Retinal pigment epithelial cell (primary cell): Measurements from ENCODE around the gene CCDC127.

Experiments used
- DNase-seq: peaks from one replicate; pipeline ENCODE4 v3.0.0-alpha.2; 2010; ENCODE audit warnings: low read depth
- H3K4me3 ChIP-seq: 2 replicates; pipeline ENCODE4 v1.5.1; 2011; ENCODE audit warnings: mild to moderate bottlenecking, low read length, control low read depth, moderate library complexity
- TF ChIP-seq, protein P1 (sequence below): conservative IDR thresholded peaks from 2 replicates; pipeline ENCODE4 v1.5.1; 2011; ENCODE audit warnings: low read depth, low read length, control low read depth, inconsistent platforms

Gene CCDC127

DNA sequence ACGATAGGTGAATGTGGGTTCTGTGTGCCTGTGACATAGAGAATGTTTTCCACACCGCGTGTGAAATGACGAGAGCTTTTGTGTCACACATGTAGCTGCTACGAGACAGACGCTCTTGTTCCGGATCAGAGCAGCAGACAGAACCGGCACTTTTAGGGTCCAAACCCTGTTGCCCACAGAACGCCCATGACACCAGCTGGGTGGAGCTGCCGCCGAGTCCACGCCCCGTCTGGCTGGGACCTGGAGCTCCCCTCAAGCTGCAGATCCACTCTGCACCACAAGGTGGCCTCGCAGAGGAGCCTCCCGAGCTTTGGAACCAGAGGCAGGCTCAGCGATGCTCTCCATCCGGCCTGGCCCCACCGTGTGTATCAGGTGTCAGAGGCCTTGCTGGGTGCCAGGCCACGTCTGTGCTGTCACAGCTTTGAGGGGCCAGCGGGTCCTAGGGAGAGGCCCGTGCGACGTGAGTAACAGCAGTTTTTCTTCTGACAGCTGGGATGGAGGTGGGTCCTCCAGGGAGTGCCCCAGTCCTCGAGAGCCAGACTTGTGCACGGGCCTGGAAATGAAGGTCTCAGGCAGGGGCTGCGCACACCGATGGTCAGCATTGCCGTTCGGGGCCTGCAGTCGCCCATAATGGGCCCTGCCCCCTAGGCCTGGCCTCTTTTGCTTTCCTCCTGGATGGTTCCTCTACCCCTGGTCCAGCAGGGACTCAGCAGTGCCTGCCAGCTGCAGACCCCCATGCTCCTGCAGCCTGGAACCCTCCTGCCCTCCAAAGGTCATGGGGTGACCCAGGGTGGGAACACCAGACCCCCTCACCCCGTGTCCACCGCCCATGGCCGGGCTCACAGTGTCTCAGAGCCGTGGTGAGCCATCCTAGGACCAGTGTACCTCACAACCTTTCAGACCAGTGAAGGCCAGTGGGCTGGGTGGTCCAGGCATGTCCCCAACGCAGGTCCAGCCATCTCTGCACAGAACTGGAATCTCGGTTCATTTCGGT is 29.2 kb downstream of the CCDC127 start:
- peak; percentile 32 for DNase-seq
- TF ChIP-seq, protein P1, sequence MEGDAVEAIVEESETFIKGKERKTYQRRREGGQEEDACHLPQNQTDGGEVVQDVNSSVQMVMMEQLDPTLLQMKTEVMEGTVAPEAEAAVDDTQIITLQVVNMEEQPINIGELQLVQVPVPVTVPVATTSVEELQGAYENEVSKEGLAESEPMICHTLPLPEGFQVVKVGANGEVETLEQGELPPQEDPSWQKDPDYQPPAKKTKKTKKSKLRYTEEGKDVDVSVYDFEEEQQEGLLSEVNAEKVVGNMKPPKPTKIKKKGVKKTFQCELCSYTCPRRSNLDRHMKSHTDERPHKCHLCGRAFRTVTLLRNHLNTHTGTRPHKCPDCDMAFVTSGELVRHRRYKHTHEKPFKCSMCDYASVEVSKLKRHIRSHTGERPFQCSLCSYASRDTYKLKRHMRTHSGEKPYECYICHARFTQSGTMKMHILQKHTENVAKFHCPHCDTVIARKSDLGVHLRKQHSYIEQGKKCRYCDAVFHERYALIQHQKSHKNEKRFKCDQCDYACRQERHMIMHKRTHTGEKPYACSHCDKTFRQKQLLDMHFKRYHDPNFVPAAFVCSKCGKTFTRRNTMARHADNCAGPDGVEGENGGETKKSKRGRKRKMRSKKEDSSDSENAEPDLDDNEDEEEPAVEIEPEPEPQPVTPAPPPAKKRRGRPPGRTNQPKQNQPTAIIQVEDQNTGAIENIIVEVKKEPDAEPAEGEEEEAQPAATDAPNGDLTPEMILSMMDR, result peak; percentile 90
- H3K4me3 ChIP-seq, result peak overlapping the region; percentile 34

- TF ChIP-seq, protein P1, result no peak
- no peak for DNase-seq
- H3K4me3 ChIP-seq, result no peak overlapping the region
These were observed 30.1 kb downstream of the CCDC127 start for GRCh38 chr5:187617-188451.

DNA sequence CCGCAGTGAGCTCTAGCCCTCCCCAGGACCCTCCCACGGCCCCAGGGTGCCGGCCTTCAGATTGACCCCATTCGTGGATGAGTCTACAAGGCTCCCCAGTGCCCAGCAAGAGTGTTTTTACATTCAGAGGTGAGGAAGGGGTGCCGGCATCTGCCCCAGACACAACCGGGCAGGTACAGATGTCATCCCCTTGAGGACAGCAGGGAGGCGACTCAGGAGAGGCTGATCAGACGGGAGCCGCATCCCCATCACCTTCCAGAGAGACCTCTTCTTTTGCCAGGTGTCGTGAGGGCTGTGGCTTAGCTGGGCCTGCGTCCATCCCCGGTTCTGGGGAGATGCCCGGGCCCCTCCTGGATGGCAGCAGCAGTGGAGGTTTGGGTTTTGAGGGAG is 30.9 kb downstream of the CCDC127 start:
- TF ChIP-seq, protein P1, result no peak
- H3K4me3 ChIP-seq, result no peak overlapping the region
- no peak for DNase-seq

- TF ChIP-seq, protein P1, result no peak
- no peak overlapping the region for H3K4me3 ChIP-seq
- DNase-seq, result no peak
These were observed 31.6 kb downstream of the CCDC127 start for GRCh38 chr5:186091-187041.

- no peak for DNase-seq
- TF ChIP-seq, protein P1, result no peak
- H3K4me3 ChIP-seq, result no peak overlapping the region
These were observed 32.6 kb downstream of the CCDC127 start for GRCh38 chr5:185095-186070.
